Measurements from ENCODE around the gene ODAD2.

The ODAD2 gene

GRCh38 chr10:27914888-27915287 lies 84.0 kb downstream of the ODAD2 start:
- H3K4me3 ChIP-seq (ENCODE audit: low read depth, low read length) = no peak overlapping the region
- POLR2A ChIA-PET = no interaction called here

GRCh38 chr10:27912231-27912630 lies 86.6 kb downstream of the ODAD2 start:
- Histone ChIP-seq H3K9me3 (ENCODE audit: control insufficient read depth, insufficient read depth, low read depth, low read length) (no peaks in the 10 kb centered on the region), H3K4me3 (ENCODE audit: low read depth, low read length) (no peak overlapping the region)
- CTCF ChIA-PET = interaction anchor here (0.5 to 0.6 kb wide), 2 partner anchors 313 to 1064 kb away, joined by 3 read pairs; no protein-coding TSS in a partner anchor

More at GRCh38 chr10:27914888-27915287, 84.0 kb downstream of the ODAD2 start:
- TF ChIP-seq ZNF558 (tag by site-specific recombination; IDR thresholded peaks at IDR 0.05) (peak; percentile 95), ZNF280D (tag by site-specific recombination; IDR thresholded peaks at IDR 0.05) (no peak)
- H3K36me3 ChIP-seq (ENCODE audit: control insufficient read depth in 2 of 2, insufficient read depth in 1 of 2, low read length in 2 of 2) = no peaks in the 10 kb centered on the region
- no peaks in the 10 kb centered on the region for H3K9me3 ChIP-seq (ENCODE audit: control insufficient read depth, insufficient read depth, low read depth, low read length)
- H3K27ac ChIP-seq (ENCODE audit: extremely low read depth, low read depth, low read length) = no peak overlapping the region
- CTCF ChIA-PET = no interaction called here
- H3K4me1 ChIP-seq (ENCODE audit: control insufficient read depth, insufficient read depth, low read length) = peaks cover 8% of the 10 kb centered on the region; the same call in 1 of the 2 replicates

GRCh38 chr10:27911539-27911938 lies 87.3 kb downstream of the ODAD2 start:
- H3K9me3 ChIP-seq (ENCODE audit: control insufficient read depth, insufficient read depth, low read depth, low read length) = no peaks in the 10 kb centered on the region
- no peak overlapping the region for H3K4me3 ChIP-seq (ENCODE audit: low read depth, low read length)
- peaks cover 8% of the 10 kb centered on the region; the same call in 1 of the 2 replicates for H3K4me1 ChIP-seq (ENCODE audit: control insufficient read depth, insufficient read depth, low read length)
- TF ChIP-seq ZNF169 (tag by site-specific recombination; IDR thresholded peaks at IDR 0.05) = no peak
- TF ChIP-seq FEZF1 (tag by site-specific recombination; IDR thresholded peaks at IDR 0.05) = peak; percentile 66
- TF ChIP-seq ZNF777 (tag by site-specific recombination; IDR thresholded peaks at IDR 0.05; ENCODE audit: borderline replicate concordance) = no peak
- TF ChIP-seq ZBTB17 (tag by site-specific recombination; IDR thresholded peaks at IDR 0.05) = peak; percentile 75
- peak; percentile 50 for TF ChIP-seq ZNF600 (tag by site-specific recombination; IDR thresholded peaks at IDR 0.05)
- peak; percentile 95 for TF ChIP-seq ZIC2 (tag by site-specific recombination; IDR thresholded peaks at IDR 0.05)
- peak; percentile 50; the same call in 1 of the 2 replicates for TF ChIP-seq IKZF3 (tag by site-specific recombination; IDR thresholded peaks at IDR 0.05)
- no peak for TF ChIP-seq ZNF366 (tag by site-specific recombination; conservative IDR thresholded peaks at IDR 0.05)
- TF ChIP-seq PRDM6 (tag by site-specific recombination; IDR thresholded peaks at IDR 0.05) = peak; percentile 74
- no peak for TF ChIP-seq BCL11B (tag by site-specific recombination; IDR thresholded peaks at IDR 0.05; ENCODE audit: low read depth)
- ChIA-PET POLR2A (interaction anchor here (0.6 kb wide), 1 partner anchor 87 kb away, joined by 4 read pairs; no protein-coding TSS in a partner anchor), CTCF (interaction anchor here (0.5 to 0.6 kb wide), 2 partner anchors 313 to 1064 kb away, joined by 3 read pairs; no protein-coding TSS in a partner anchor)
- no peak overlapping the region for H3K27ac ChIP-seq (ENCODE audit: extremely low read depth, low read depth, low read length)
- no peaks in the 10 kb centered on the region for H3K36me3 ChIP-seq (ENCODE audit: control insufficient read depth in 2 of 2, insufficient read depth in 1 of 2, low read length in 2 of 2)

More at GRCh38 chr10:27912231-27912630, 86.6 kb downstream of the ODAD2 start:
- Histone ChIP-seq H3K36me3 (ENCODE audit: control insufficient read depth in 2 of 2, insufficient read depth in 1 of 2, low read length in 2 of 2) (no peaks in the 10 kb centered on the region), H3K4me1 (ENCODE audit: control insufficient read depth, insufficient read depth, low read length) (peaks cover 8% of the 10 kb centered on the region; the same call in 1 of the 2 replicates), H3K27ac (ENCODE audit: extremely low read depth, low read depth, low read length) (no peak overlapping the region)
- POLR2A ChIA-PET = no interaction called here
- no peak for TF ChIP-seq TSHZ1 (tag by site-specific recombination; IDR thresholded peaks at IDR 0.05; ENCODE audit: borderline replicate concordance)
- no peak for TF ChIP-seq HOXA7 (CRISPR knock-in tag; IDR thresholded peaks at IDR 0.05; ENCODE audit: borderline replicate concordance)
- no peak for TF ChIP-seq ZNF776 (tag by site-specific recombination; IDR thresholded peaks at IDR 0.05; ENCODE audit: borderline replicate concordance)
- TF ChIP-seq ZNF423 (tag by site-specific recombination; IDR thresholded peaks at IDR 0.05) = no peak
- TF ChIP-seq ZNF785 (tag by site-specific recombination; IDR thresholded peaks at IDR 0.05) = no peak

Measured in HEK293 (cell line).